HG02610 (cell line): ENCODE results near the gene MLLT10.
"Not testable (repeated sequence)": the region's sequence is repeated elsewhere in the genome, so short reads cannot be mapped to it uniquely, and the experiment has no call there.

Experiments used
- ATAC-seq: cut with Tn5 transposase; IDR thresholded peaks from one replicate; pipeline ENCODE4 v1.9.1; 2021; ENCODE audit warnings: mild to moderate bottlenecking, moderate library complexity; ENCODE audit not compliant: unreplicated experiment

Gene MLLT10

DNA sequence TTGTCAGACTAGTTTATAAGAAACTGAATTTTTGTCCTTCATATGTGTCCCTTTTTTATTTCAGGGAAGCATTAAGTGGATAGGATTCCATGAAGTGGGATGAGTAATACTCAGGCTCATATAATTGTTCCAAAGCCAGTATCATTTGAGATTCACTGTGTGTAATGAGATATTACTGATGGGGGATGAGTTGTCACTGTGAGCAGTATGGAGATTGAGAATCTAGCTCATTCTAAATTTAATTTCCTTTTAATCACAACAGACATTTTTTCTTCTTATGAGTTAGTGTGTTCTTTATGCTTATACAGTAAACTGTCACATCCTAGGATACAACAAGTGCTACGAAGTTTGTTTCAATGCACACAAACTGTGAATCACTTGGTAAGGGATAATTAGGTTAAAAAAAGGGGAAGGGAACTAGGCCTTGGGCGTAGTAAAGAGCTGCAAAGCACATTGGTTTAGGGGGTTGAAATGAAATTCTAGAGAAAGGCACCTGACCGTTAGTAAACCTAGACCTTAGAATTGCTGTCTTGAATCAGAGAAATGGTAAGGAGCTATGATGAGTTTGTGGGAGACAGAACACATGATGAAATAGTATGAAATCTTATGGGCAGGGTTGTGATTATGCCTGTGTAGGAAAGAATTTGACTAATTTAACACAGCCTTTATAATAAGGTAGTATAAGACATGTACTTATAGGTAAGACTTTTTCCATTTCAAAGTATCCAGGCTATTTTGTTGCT is 153.4 kb downstream of the MLLT10 start:
- no peak for ATAC-seq

- no peak for ATAC-seq
These were observed 153.9 kb downstream of the MLLT10 start for GRCh38 chr10:21688009-21688332.

DNA sequence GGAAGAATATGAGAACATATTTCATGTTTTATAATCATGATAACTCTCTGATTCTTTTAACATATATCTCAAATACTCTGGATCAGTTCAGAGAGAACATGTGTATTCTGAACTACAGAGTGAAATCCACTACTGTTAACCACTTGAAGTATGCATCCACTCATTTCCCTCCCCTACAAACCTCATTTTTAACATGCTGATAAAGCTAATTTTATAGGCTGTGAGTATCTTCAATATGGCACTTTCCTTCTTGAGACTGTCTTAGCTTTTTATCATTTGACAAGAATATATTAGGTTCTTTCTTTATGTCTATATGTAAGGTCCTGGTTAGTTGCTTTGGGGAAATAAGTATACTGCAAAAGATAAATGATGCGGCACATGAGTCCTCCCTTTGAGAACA is 154.8 kb downstream of the MLLT10 start:
- no peak for ATAC-seq

- no peak for ATAC-seq
These were observed 155.8 kb downstream of the MLLT10 start for GRCh38 chr10:21689881-21690280.

- no peak for ATAC-seq
These were observed 158.9 kb downstream of the MLLT10 start for GRCh38 chr10:21692916-21693315.

GRCh38 chr10:21693418-21693817 is 159.4 kb downstream of the MLLT10 start:
- no peak for ATAC-seq

- no peak for ATAC-seq
These were observed 160.6 kb downstream of the MLLT10 start for GRCh38 chr10:21694631-21695030.

GRCh38 chr10:21696302-21696701 is 162.3 kb downstream of the MLLT10 start:
- no peak for ATAC-seq

DNA sequence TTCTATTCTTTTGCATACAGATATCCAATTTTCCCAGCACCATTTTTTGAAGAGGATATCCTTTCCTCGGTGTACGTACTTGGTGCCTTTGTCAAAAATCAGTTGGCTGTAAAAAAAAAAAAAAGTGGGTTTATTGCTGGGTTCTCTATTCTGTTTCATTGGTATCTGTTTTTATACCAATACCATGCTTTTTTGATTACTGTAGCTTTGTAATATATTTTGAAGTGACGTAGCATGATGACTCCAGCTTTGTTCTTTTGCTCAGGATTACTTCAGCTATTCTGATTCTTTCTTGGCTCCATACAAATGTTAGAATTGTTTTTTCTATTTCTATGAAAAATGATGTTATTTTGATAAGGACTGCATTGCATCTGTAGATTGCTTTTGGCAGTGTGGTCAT is 165.5 kb downstream of the MLLT10 start:
- no peak for ATAC-seq

GRCh38 chr10:21700474-21700873 is 166.4 kb downstream of the MLLT10 start:
- no peak for ATAC-seq

- peak; percentile 76 for ATAC-seq
These were observed 168.6 kb downstream of the MLLT10 start for GRCh38 chr10:21702633-21703111.

DNA sequence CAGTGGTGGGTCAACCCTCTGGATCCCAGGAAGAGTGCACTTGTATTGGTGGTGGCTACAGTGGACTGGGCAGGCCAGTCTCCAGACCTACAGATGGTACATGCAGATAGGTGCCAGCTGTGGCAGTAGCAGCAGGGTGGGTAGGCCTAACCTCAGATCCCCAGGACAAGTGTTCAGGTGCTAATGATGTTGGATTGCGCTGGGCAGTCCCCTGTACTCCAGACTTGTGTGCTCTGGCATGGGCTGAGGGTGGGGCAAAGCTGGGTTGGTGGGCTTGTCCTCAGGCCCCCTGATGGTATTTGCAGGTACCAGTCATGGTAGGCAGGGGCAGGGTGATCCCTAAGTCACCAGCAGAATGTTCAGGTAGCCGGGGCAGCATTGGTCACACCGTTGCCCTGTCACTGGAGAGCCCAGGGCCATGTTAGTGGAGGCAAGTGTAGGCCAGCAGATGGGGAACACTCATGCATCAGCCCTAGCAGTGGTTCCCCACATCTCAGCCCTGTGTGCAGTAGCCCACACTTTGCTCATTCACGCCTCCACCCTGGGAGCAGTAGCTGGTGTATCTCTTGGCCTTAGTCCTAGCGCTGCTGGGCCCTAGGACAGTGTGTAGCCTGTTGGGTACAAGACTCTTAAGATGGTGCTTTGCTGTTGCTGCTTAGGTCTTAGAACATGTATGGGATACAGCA is 171.3 kb downstream of the MLLT10 start:
- ATAC-seq = no peak

DNA sequence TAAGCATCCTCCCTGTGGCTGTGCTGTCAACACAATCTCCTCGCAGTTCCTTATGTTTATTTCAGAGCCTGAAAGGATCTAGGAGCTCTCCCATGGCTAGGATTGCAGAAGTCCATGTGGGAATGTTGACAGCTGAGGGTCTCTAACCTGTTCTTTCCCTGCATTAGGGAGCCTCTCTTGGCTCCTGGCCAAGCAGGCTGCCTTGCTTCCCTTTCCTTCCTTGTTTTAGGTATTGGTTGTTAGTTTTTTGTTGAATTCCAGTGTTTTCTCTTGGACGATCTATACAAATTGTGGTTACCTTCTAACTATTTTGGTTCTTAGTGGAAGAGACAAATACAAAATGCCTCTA is 171.8 kb downstream of the MLLT10 start:
- no peak for ATAC-seq

DNA sequence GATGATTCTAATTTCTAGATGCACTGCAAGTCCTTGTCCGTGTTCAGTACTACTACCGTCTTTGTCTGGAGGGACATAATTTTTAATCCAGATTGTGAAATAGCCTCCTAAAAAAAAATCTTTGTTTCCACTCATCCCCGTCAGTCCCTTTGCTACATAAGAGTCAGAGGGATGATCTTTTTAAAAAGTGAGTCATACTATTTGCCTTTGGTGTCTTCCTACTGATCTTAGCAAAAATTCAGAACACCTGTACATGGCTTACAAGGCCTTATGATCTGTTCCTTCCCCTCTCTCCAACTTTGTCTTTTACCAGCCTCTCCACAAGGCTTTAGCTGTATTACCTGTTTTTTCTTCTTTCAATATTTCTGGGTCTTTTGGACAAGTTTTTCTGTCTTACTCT is 173.5 kb downstream of the MLLT10 start:
- ATAC-seq = no peak

DNA sequence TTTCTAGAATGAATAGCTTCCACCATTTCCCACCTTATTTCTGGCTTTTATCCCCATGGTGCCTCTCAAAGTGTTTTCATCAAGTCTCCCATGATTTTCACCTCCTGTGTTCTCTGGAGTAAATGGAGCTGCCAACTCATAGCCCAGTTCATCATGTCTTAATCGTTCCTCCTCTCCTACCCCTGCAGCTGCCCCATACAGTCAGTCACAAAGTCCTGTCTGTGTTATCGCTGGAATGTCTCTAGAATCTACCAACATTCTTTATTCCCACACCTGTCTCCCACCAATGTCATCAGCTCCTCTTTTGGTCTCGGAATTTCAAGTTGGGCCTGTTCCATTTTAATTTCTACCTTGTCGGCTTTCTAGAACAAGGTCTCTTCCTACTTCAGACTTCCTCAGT is 178.9 kb downstream of the MLLT10 start:
- ATAC-seq = no peak

GRCh38 chr10:21715531-21716195 is 181.6 kb downstream of the MLLT10 start:
- no peak for ATAC-seq

DNA sequence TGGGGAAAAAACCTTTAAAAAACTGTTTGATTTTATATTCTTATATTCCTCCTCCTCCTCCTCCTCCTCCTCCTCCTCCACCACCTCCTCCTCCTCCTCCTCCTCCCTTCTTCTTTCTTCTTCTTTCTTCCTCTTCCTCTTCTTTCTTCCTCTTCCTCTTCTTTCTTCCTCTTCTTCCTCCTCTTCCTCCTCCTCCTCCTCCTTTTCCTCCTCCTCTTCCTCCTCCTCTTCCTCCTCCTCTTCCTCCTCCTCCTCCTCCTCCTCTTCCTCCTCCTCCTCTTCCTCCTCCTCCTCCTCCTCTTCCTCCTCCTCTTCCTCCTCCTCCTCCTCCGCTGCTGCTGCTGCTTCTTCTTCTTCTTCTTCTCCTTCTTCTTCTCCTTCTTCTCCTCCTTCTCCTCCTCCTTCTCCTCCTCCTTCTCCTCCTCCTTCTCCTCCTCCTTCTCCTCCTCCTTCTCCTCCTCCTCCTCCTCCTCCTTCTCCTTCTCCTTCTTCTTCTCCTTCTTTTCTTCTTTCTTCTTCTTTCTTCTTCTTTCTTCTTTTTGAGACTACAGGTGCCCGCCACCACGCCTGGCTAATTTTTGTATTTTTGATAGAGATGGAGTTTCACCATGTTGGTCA is 183.5 kb downstream of the MLLT10 start:
- not testable (repeated sequence) for ATAC-seq

DNA sequence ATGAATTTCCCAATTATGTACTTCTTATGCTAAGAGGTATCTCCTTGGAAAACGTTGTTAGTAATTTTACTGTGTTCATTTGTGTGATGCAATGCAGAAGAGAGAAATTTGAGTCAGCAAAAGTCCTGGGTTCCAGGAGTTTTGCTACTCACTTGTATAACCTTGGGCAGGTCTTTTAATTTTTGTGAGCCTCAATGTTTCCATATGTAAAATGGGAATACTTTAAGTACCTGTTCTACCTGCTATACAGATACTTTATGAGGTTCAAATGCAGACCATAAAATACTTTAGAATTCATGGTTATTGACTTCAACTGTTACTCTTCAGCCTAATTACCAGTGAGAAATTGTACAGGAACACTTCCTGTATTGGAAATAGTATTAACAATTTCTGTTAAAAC is 185.5 kb downstream of the MLLT10 start:
- ATAC-seq = no peak

- no peak for ATAC-seq
These were observed 186.1 kb downstream of the MLLT10 start for GRCh38 chr10:21720090-21720489.

GRCh38 chr10:21721000-21721665 is 187.1 kb downstream of the MLLT10 start:
- no peak for ATAC-seq

- no peak for ATAC-seq
These were observed 188.2 kb downstream of the MLLT10 start for GRCh38 chr10:21722209-21722608.
